OCI-LY1 (cell line): ENCODE results near the gene ELAVL1.

Experiments
- EZH2 ChIP-seq: fragments of 200-600 bp; sonication (generic), shearing (Covaris generic); IDR thresholded peaks from 2 replicates; pipeline ENCODE4 v1.8.0; 2017; ENCODE audit warnings: borderline replicate concordance, mixed run types, mild to moderate bottlenecking, antibody characterized with exemption, low read length, moderate library complexity, mixed read lengths
- TF ChIP-seq, protein P1 (sequence below): fragments of 200-600 bp; sonication (generic), shearing (Covaris generic); IDR thresholded peaks from 2 replicates; pipeline ENCODE4 v1.5.1; 2017; ENCODE audit warnings: mild to moderate bottlenecking, antibody characterized with exemption, low read length, moderate library complexity, mixed read lengths

- TF ChIP-seq, protein P1, sequence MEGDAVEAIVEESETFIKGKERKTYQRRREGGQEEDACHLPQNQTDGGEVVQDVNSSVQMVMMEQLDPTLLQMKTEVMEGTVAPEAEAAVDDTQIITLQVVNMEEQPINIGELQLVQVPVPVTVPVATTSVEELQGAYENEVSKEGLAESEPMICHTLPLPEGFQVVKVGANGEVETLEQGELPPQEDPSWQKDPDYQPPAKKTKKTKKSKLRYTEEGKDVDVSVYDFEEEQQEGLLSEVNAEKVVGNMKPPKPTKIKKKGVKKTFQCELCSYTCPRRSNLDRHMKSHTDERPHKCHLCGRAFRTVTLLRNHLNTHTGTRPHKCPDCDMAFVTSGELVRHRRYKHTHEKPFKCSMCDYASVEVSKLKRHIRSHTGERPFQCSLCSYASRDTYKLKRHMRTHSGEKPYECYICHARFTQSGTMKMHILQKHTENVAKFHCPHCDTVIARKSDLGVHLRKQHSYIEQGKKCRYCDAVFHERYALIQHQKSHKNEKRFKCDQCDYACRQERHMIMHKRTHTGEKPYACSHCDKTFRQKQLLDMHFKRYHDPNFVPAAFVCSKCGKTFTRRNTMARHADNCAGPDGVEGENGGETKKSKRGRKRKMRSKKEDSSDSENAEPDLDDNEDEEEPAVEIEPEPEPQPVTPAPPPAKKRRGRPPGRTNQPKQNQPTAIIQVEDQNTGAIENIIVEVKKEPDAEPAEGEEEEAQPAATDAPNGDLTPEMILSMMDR, result no peak
- TF ChIP-seq EZH2, result no peak
Observed at GRCh38 chr19:7977723-7978040, 27.8 kb downstream of the ELAVL1 start.
